ENCODE data around the gene EFNA1. TPM values are rescaled to one million over a fixed set of nuclear protein-coding genes. Genes with fewer than 3 reads are reported as not detected.

The EFNA1 gene
- total and polyA plus RNA-seq, 2 of the 13 experiments (the other 11 are each of a cell fraction or from before 2014, with no cell fraction given) = 81.8 to 874 TPM

GRCh38 chr1:155172732-155173477, 45.2 kb downstream of the EFNA1 start, which contains the start of gene KRTCAP2 (continued):
- TF ChIP-seq PAXIP1 (CRISPR knock-in tag; conservative IDR thresholded peaks at IDR 0.05) = peak; percentile 44; the same call in 1 of the 2 replicates
- TF ChIP-seq NR2C2 (CRISPR knock-in tag; IDR thresholded peaks at IDR 0.05; ENCODE audit: borderline replicate concordance) = peak; percentile 81
- no peak for TF ChIP-seq IKZF4 (CRISPR knock-in tag; IDR thresholded peaks at IDR 0.05; ENCODE audit: borderline replicate concordance, low read depth, not compliant biosample characterization)
- TF ChIP-seq MED8 (CRISPR knock-in tag; IDR thresholded peaks at IDR 0.05; ENCODE audit: insufficient replicate concordance) = no peak
- peak; percentile 56 for TF ChIP-seq RFXAP (CRISPR knock-in tag; IDR thresholded peaks at IDR 0.05; ENCODE audit: borderline replicate concordance)
- no peak for TF ChIP-seq TAF15 (IDR thresholded peaks at IDR 0.05; ENCODE audit: low read depth, low read length, poor library complexity, severe bottlenecking)
- TF ChIP-seq WIZ (CRISPR knock-in tag; IDR thresholded peaks at IDR 0.05) = no peak
- no peak for TF ChIP-seq MAFK (conservative IDR thresholded peaks at IDR 0.05 in 1 of 2, IDR thresholded peaks at IDR 0.05 in 1 of 2; ENCODE audit: low read length in 2 of 2)
- no peak for TF ChIP-seq SETDB1 (CRISPR knock-in tag; IDR thresholded peaks at IDR 0.05; ENCODE audit: borderline replicate concordance)
- TF ChIP-seq ZNF709 (CRISPR knock-in tag; IDR thresholded peaks at IDR 0.05) = peak; percentile 72
- TF ChIP-seq HIC2 (CRISPR knock-in tag; IDR thresholded peaks at IDR 0.05; ENCODE audit: low read depth) = no peak
- peak; percentile 85 for TF ChIP-seq CBX1 (IDR thresholded peaks at IDR 0.05; ENCODE audit: low read depth)
- TF ChIP-seq PBX3 (CRISPR knock-in tag; IDR thresholded peaks at IDR 0.05; ENCODE audit: borderline replicate concordance) = no peak
- TF ChIP-seq NFRKB (IDR thresholded peaks at IDR 0.05) = no peak
- TF ChIP-seq CHD2 (IDR thresholded peaks at IDR 0.05; ENCODE audit: low read depth, low read length) = peak; percentile 59; the same call in 1 of the 2 replicates
- peak; percentile 29; the same call in 1 of the 2 replicates for TF ChIP-seq ZNF749 (CRISPR knock-in tag; IDR thresholded peaks at IDR 0.05; ENCODE audit: borderline replicate concordance)
- TF ChIP-seq NCOR1 (IDR thresholded peaks at IDR 0.05; ENCODE audit: borderline replicate concordance, low read length) = no peak
- no peak for TF ChIP-seq ZFP41 (CRISPR knock-in tag; IDR thresholded peaks at IDR 0.05; ENCODE audit: borderline replicate concordance)
- peak; percentile 48; the same call in 1 of the 2 replicates for TF ChIP-seq FLYWCH1 (CRISPR knock-in tag; IDR thresholded peaks at IDR 0.05)
- peak; percentile 73; the same call in 1 of the 2 replicates for TF ChIP-seq MEIS2 (CRISPR knock-in tag; IDR thresholded peaks at IDR 0.05)
- no peak; the same call in 1 of the 2 replicates for TF ChIP-seq ESRRA (CRISPR knock-in tag; IDR thresholded peaks at IDR 0.05; ENCODE audit: low read depth)
- no peak for TF ChIP-seq CREB1 (IDR thresholded peaks at IDR 0.05)
- TF ChIP-seq CREB1 (CRISPR knock-in tag; IDR thresholded peaks at IDR 0.05) = peak; percentile 73

Measured in HepG2 (cell line).